ENCODE measurements around the gene ARSG. TPM values are rescaled to one million over a fixed set of nuclear protein-coding genes. Genes with fewer than 3 reads are reported as not detected.

Gene ARSG
- polyA plus RNA-seq, 1 experiment: 1.9 TPM

- no peak overlapping the region for H3K27ac ChIP-seq (ENCODE audit: low read depth, low read length)
- DNase-seq (ENCODE audit: low read depth, low spot score): no peak
- CTCF ChIA-PET: interaction anchor here (0.5 to 4.2 kb wide), 3 partner anchors 18 to 43 kb away, joined by 3 to 29 read pairs (median 5); no protein-coding TSS in a partner anchor
- no peak overlapping the region for H3K4me3 ChIP-seq (ENCODE audit: low read depth, low read length)
- H3K9me3 ChIP-seq (ENCODE audit: control insufficient read depth, insufficient read depth, low read length): peaks cover 11% of the 10 kb centered on the region
- POLR2A ChIA-PET: no interaction called here
- H3K27me3 ChIP-seq (ENCODE audit: control insufficient read depth, insufficient read depth, low read length): no peaks in the 10 kb centered on the region
- TF ChIP-seq, protein P1, sequence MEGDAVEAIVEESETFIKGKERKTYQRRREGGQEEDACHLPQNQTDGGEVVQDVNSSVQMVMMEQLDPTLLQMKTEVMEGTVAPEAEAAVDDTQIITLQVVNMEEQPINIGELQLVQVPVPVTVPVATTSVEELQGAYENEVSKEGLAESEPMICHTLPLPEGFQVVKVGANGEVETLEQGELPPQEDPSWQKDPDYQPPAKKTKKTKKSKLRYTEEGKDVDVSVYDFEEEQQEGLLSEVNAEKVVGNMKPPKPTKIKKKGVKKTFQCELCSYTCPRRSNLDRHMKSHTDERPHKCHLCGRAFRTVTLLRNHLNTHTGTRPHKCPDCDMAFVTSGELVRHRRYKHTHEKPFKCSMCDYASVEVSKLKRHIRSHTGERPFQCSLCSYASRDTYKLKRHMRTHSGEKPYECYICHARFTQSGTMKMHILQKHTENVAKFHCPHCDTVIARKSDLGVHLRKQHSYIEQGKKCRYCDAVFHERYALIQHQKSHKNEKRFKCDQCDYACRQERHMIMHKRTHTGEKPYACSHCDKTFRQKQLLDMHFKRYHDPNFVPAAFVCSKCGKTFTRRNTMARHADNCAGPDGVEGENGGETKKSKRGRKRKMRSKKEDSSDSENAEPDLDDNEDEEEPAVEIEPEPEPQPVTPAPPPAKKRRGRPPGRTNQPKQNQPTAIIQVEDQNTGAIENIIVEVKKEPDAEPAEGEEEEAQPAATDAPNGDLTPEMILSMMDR (IDR thresholded peaks at IDR 0.05; ENCODE audit: low read depth, low read length): no peak
Observed at GRCh38 chr17:68418876-68419275, 127.6 kb downstream of the ARSG start.

DNA sequence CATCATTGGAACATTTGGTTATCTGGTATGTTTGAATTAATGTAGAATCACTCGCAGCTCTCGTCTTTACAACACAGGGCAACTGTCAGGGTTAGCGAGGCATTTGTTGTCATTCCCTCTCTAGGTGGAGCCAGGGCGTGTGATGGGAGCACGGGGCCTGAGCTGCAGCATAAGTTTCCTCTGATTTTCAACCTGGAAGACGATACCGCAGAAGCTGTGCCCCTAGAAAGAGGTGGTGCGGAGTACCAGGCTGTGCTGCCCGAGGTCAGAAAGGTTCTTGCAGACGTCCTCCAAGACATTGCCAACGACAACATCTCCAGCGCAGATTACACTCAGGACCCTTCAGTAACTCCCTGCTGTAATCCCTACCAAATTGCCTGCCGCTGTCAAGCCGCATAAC is 128.8 kb downstream of the ARSG start:
- Histone ChIP-seq H3K4me3 (ENCODE audit: low read depth, low read length) (no peak overlapping the region), H3K27ac (ENCODE audit: low read depth, low read length) (no peak overlapping the region), H3K9me3 (ENCODE audit: control insufficient read depth, insufficient read depth, low read length) (peaks cover 11% of the 10 kb centered on the region), H3K27me3 (ENCODE audit: control insufficient read depth, insufficient read depth, low read length) (no peaks in the 10 kb centered on the region)
- no peak for DNase-seq (ENCODE audit: low read depth, low spot score)
- ChIA-PET CTCF (interaction anchor here (0.6 kb wide), 1 partner anchor 155 kb away, joined by 4 read pairs; no protein-coding TSS in a partner anchor), POLR2A (no interaction called here)
- TF ChIP-seq, protein P1 (IDR thresholded peaks at IDR 0.05; ENCODE audit: low read depth, low read length): no peak

- ChIA-PET POLR2A (no interaction called here), CTCF (interaction anchor here (0.5 to 2.2 kb wide), 2 partner anchors 23 to 938 kb away, joined by 3 to 12 read pairs; no protein-coding TSS in a partner anchor)
- Histone ChIP-seq H3K27ac (ENCODE audit: low read depth, low read length) (no peak overlapping the region), H3K27me3 (ENCODE audit: control insufficient read depth, insufficient read depth, low read length) (no peaks in the 10 kb centered on the region), H3K4me3 (ENCODE audit: low read depth, low read length) (no peak overlapping the region), H3K9me3 (ENCODE audit: control insufficient read depth, insufficient read depth, low read length) (peaks cover 11% of the 10 kb centered on the region)
- no peak for DNase-seq (ENCODE audit: low read depth, low spot score)
- TF ChIP-seq, protein P1 (IDR thresholded peaks at IDR 0.05; ENCODE audit: low read depth, low read length): no peak
Observed at GRCh38 chr17:68421486-68421885, 130.2 kb downstream of the ARSG start.

- CTCF ChIA-PET: interaction anchor here (2.2 kb wide), 1 partner anchor 24 kb away, joined by 12 read pairs; no protein-coding TSS in a partner anchor
- no peak overlapping the region for H3K4me3 ChIP-seq (ENCODE audit: low read depth, low read length)
Observed at GRCh38 chr17:68422821-68423220, 131.5 kb downstream of the ARSG start.

DNA sequence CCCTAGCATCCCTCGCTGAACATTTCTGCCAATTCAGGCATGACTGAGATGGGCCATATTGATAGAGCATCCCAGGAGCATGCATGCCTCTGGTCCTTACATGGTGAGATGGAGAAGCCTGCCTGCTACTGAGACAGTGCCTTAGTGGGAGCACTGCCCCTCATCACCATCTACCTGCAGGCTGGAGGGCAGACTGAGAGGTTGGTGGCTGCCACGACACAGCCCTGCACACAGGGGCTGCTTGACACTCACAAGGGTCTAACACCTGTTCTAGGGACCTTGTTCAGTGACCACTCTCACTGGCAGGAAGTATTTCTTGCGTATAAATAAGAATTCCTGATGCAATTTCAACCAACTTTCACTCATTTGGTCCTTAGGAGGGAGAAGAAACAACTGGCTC is 132.0 kb downstream of the ARSG start:
- no peak for DNase-seq (ENCODE audit: low read depth, low spot score)
- TF ChIP-seq, protein P1 (IDR thresholded peaks at IDR 0.05; ENCODE audit: low read depth, low read length): no peak
- ChIA-PET POLR2A (no interaction called here), CTCF (interaction anchor here (2.2 kb wide), 1 partner anchor 25 kb away, joined by 12 read pairs; no protein-coding TSS in a partner anchor)
- no peaks in the 10 kb centered on the region for H3K27me3 ChIP-seq (ENCODE audit: control insufficient read depth, insufficient read depth, low read length)
- H3K4me3 ChIP-seq (ENCODE audit: low read depth, low read length): no peak overlapping the region
- H3K27ac ChIP-seq (ENCODE audit: low read depth, low read length): no peak overlapping the region
- H3K9me3 ChIP-seq (ENCODE audit: control insufficient read depth, insufficient read depth, low read length): peaks cover 4% of the 10 kb centered on the region; the same call in 1 of the 2 replicates

More at GRCh38 chr17:68422821-68423220, 131.5 kb downstream of the ARSG start:
- DNase-seq (ENCODE audit: low read depth, low spot score): no peak
- TF ChIP-seq, protein P1 (IDR thresholded peaks at IDR 0.05; ENCODE audit: low read depth, low read length): no peak
- Histone ChIP-seq H3K27me3 (ENCODE audit: control insufficient read depth, insufficient read depth, low read length) (no peaks in the 10 kb centered on the region), H3K27ac (ENCODE audit: low read depth, low read length) (no peak overlapping the region), H3K9me3 (ENCODE audit: control insufficient read depth, insufficient read depth, low read length) (peaks cover 5% of the 10 kb centered on the region)
- POLR2A ChIA-PET: no interaction called here
